ENCODE measurements around the gene CCNY. TPM values are rescaled to one million over a fixed set of nuclear protein-coding genes. Genes with fewer than 3 reads are reported as not detected.

CCNY gene
- total RNA-seq, 1 experiment from 2014 or later: 51.9 TPM

DNA sequence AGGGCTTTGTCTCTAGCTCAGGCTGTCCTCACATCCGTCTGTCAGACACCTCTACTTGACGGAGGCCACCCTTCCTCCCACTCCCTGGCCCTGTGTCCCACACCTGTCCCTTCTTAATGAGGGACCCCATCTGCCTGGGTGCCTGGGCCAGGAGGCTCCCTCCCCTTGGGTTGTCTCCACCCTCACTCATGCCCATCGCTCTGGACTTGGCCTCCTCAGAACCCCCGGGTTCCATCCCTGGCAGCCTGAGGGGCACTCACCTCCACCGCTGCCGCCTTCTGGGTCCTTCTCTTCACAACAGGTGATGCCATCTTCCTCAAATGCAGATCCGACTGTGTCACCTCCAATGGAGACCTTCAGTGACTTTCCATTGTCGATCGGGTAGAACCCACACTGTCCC lies 248.6 kb downstream of the CCNY start:
- TF ChIP-seq POLR2AphosphoS5 (IDR thresholded peaks at IDR 0.05; ENCODE audit: low read depth, low read length) (no peak), SIN3A (IDR thresholded peaks at IDR 0.05; ENCODE audit: borderline replicate concordance, insufficient read depth, low read depth, low read length) (no peak), TCF7L2 (IDR thresholded peaks at IDR 0.05; ENCODE audit: low read depth, low read length) (no peak)
- TF ChIP-seq, protein P1, sequence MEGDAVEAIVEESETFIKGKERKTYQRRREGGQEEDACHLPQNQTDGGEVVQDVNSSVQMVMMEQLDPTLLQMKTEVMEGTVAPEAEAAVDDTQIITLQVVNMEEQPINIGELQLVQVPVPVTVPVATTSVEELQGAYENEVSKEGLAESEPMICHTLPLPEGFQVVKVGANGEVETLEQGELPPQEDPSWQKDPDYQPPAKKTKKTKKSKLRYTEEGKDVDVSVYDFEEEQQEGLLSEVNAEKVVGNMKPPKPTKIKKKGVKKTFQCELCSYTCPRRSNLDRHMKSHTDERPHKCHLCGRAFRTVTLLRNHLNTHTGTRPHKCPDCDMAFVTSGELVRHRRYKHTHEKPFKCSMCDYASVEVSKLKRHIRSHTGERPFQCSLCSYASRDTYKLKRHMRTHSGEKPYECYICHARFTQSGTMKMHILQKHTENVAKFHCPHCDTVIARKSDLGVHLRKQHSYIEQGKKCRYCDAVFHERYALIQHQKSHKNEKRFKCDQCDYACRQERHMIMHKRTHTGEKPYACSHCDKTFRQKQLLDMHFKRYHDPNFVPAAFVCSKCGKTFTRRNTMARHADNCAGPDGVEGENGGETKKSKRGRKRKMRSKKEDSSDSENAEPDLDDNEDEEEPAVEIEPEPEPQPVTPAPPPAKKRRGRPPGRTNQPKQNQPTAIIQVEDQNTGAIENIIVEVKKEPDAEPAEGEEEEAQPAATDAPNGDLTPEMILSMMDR (IDR thresholded peaks at IDR 0.05): no peak
- TF ChIP-seq, protein P2, sequence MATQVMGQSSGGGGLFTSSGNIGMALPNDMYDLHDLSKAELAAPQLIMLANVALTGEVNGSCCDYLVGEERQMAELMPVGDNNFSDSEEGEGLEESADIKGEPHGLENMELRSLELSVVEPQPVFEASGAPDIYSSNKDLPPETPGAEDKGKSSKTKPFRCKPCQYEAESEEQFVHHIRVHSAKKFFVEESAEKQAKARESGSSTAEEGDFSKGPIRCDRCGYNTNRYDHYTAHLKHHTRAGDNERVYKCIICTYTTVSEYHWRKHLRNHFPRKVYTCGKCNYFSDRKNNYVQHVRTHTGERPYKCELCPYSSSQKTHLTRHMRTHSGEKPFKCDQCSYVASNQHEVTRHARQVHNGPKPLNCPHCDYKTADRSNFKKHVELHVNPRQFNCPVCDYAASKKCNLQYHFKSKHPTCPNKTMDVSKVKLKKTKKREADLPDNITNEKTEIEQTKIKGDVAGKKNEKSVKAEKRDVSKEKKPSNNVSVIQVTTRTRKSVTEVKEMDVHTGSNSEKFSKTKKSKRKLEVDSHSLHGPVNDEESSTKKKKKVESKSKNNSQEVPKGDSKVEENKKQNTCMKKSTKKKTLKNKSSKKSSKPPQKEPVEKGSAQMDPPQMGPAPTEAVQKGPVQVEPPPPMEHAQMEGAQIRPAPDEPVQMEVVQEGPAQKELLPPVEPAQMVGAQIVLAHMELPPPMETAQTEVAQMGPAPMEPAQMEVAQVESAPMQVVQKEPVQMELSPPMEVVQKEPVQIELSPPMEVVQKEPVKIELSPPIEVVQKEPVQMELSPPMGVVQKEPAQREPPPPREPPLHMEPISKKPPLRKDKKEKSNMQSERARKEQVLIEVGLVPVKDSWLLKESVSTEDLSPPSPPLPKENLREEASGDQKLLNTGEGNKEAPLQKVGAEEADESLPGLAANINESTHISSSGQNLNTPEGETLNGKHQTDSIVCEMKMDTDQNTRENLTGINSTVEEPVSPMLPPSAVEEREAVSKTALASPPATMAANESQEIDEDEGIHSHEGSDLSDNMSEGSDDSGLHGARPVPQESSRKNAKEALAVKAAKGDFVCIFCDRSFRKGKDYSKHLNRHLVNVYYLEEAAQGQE (IDR thresholded peaks at IDR 0.05; ENCODE audit: insufficient read depth in 1 of 2, low read depth in 2 of 2, low read length in 1 of 2): no peak
- ChIA-PET POLR2A (no interaction called here), CTCF (no interaction called here)
- no peak for ATAC-seq
- BruUV-seq (replicated peaks): no TSS peak
- no peaks in the 10 kb centered on the region for H3K4me1 ChIP-seq (ENCODE audit: control insufficient read depth, insufficient read depth, low read length)
- H3K4me3 ChIP-seq (ENCODE audit: low read depth in 2 of 2, low read length in 2 of 2): no peak overlapping the region
- H3K36me3 ChIP-seq (ENCODE audit: control insufficient read depth, insufficient read depth, low read length): no peaks in the 10 kb centered on the region
- H3K9me3 ChIP-seq (ENCODE audit: control insufficient read depth, insufficient read depth, low read depth, low read length): no peaks in the 10 kb centered on the region
- DNase-seq (ENCODE audit: low read depth, low spot score): no peak
- intact Hi-C loops (cut with micrococcal nuclease; ENCODE audit: unreplicated experiment) (no loop called here), in situ Hi-C loops (cut with HindIII; ENCODE audit: low pct_unique_long_range_greater_than_20kb, low sequenced_read_pairs) (no loop called here)
- H3K27me3 ChIP-seq (ENCODE audit: control insufficient read depth, insufficient read depth, low read length): no peaks in the 10 kb centered on the region; the same call in 1 of the 2 replicates
- no peak overlapping the region for H3K27ac ChIP-seq (ENCODE audit: low read length)

DNA sequence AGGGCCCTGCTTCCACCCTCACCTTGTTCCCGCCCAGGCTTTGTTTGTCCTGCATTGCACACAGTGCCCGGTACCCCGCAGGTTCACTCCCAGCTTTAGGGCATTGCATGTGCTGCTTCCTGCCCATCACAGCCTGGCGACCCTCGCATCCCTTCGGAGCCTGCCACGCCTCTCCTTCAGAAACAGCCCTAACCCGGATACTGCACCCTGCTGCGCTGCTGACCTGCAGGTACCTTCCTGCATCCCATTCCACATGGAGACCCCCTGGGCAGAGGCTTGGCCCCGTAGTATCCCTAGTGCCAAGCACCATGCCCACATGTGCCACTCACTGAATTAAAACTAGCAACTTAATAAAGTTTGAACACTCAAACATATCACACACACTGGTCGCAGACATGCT lies 249.0 kb downstream of the CCNY start:
- no peak for DNase-seq (ENCODE audit: low read depth, low spot score)
- CTCF ChIA-PET: no interaction called here
- intact Hi-C loops (cut with micrococcal nuclease; ENCODE audit: unreplicated experiment): no loop called here
- Histone ChIP-seq H3K4me1 (ENCODE audit: control insufficient read depth, insufficient read depth, low read length) (no peaks in the 10 kb centered on the region), H3K27me3 (ENCODE audit: control insufficient read depth, insufficient read depth, low read length) (no peaks in the 10 kb centered on the region; the same call in 1 of the 2 replicates), H3K4me3 (ENCODE audit: low read depth in 2 of 2, low read length in 2 of 2) (no peak overlapping the region), H3K27ac (ENCODE audit: low read length) (no peak overlapping the region), H3K9me3 (ENCODE audit: control insufficient read depth, insufficient read depth, low read depth, low read length) (no peaks in the 10 kb centered on the region), H3K36me3 (ENCODE audit: control insufficient read depth, insufficient read depth, low read length) (no peaks in the 10 kb centered on the region)
- in situ Hi-C loops (cut with HindIII; ENCODE audit: low pct_unique_long_range_greater_than_20kb, low sequenced_read_pairs): no loop called here
- no peak for ATAC-seq
- no peak for TF ChIP-seq SIN3A (IDR thresholded peaks at IDR 0.05; ENCODE audit: borderline replicate concordance, insufficient read depth, low read depth, low read length)
- TF ChIP-seq, protein P2 (IDR thresholded peaks at IDR 0.05; ENCODE audit: insufficient read depth in 1 of 2, low read depth in 2 of 2, low read length in 1 of 2): no peak
- BruUV-seq (replicated peaks): no TSS peak
- POLR2A ChIA-PET: no interaction called here

All from Panc1 (cell line).